GM20000 (cell line): ENCODE results near the gene MGAT3.

Experiments used
- DNase-seq: peaks from one replicate; pipeline ENCODE4 v3.0.0; 2012; ENCODE audit warnings: low spot score
- CTCF ChIP-seq: IDR thresholded peaks from 2 replicates; pipeline ENCODE4 v1.5.1; 2012; ENCODE audit warnings: mild to moderate bottlenecking, control low read depth; ENCODE audit errors: extremely low read depth, missing control alignments

Gene MGAT3

GRCh38 chr22:39469681-39470450 is 13.1 kb downstream of the MGAT3 start:
- TF ChIP-seq CTCF = no peak
- DNase-seq = no peak

GRCh38 chr22:39470451-39471291 is 13.9 kb downstream of the MGAT3 start:
- TF ChIP-seq CTCF = no peak
- no peak for DNase-seq

DNA sequence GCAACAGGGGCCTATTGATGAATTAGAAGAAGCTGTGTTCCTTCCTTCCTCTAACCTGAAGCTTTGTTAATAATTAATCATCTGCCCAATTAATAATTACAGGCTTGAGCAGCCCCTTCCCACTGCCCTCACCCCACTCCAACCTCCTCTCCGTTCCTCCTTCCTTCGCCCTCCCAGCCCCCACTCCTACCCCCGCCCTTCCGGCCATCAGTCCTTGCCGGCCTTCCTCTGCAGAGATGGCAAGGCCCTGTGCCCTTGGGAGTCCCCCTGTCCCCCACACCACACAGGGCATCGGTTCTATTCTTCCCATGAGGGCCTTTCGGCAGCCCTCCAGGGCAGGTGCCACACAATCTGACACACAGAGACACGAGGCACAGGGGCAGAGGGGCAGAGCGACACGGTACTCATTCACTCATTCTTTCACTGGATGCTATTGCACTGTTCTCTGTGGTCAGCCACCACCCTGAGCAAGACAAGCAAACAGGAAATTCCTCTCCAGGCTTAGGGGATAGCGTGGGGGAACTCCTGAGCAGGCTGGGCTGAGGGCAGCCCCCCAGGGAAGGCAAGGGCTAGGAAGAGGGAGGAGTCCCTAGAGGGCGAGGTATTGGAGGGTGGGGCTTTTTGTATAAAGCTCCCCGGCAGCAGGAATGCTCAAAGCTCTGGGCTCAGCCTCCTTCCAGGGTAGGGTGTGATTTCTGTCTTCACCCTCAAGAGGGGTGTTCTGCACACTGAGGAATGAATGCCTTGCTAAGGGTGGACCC is 14.7 kb downstream of the MGAT3 start:
- DNase-seq = peak; percentile 72
- no peak for TF ChIP-seq CTCF

DNA sequence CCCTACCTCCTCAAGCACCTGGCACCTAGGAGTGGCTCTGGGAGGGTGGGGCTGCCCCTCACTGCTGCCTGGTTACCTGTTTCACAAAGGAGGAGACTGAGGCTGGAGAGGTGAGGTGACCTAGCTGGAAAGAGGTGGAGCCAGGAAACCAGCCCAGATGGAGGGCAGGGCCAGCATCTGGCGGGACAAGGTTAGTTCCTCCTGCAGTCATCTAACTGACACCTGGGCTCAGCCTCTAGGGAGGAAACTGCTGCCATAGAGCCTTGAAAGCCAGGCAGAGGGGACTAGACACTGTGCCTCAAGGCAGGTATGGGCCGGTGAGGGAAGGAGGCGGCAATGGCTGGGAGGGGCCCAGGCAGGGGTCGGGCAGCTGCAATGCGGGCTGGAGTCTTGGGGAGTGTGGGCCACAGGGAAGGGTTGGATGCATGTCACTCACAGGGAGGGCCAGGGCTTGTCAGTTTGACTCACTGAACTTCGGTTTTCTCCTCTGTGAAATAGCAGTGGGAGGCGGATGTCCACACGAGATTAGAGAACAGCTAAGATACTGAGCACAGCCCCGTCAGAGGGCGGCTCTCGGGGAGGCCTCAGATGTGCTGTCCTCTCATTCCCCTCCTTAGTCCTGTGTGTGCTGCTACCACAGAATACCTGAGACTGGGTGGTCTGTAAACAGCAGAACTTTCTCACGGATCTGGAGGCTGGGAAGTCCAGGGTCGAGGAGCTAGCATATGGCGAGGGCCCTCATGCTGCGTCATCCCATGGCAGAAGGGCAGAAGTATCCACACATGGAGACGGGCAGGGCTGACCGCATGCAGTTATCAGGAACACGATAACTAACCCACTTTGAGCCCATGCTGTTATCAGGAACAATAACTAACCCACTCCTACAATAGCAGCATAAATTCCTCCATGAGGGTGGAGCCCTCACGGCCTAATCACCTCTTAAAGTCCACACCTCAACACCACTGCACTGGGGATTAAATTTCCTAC is 16.1 kb downstream of the MGAT3 start:
- no peak for TF ChIP-seq CTCF
- DNase-seq = no peak

DNA sequence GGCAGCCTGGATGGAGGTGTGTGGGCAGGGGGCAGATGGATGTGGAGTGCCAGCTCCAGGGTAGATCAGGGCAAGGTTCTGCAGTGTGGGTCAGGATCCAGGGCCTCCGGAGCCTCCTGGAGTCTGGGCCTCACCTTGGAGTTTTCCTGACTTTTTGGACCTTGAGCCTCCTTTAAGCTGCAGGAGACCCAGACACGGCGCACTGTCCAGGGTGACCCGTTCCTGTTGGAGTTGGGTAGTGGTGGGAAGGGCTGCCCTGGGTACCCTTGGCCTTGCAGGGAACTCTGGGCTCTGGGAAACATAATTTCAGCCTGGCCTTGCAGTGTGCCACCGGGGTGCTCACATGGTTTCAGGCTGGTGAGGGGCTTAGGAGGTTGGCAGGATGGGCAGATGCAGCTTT is 17.0 kb downstream of the MGAT3 start:
- TF ChIP-seq CTCF = no peak
- DNase-seq = no peak

GRCh38 chr22:39474351-39475111 is 17.7 kb downstream of the MGAT3 start:
- no peak for TF ChIP-seq CTCF
- no peak for DNase-seq
